Activated T-cell treated with anti-CD3 and anti-CD28 coated beads, Interleukin-2, amount 50 U/mL, for 4 hours (primary cell): Measurements from ENCODE around the gene RAB3GAP1. TPM values are rescaled to one million over a fixed set of nuclear protein-coding genes. Genes with fewer than 3 reads are reported as not detected.
A peak's percentile ranks its signal among the peaks of the same experiment; 100 is the strongest.
"Not testable (repeated sequence)": the region's sequence is repeated elsewhere in the genome, so short reads cannot be mapped to it uniquely, and the experiment has no call there.

Experiments
- ATAC-seq, 2 donors: fragments of 200-7000 bp; cut with Tn5 transposase; one replicate each; pipeline ENCODE4 v1.10.0; 2021
- DNase-seq: peaks from one replicate; pipeline ENCODE4 v3.0.0-alpha.2; 2020
- H3K27me3 Mint-ChIP-seq: one replicate; pipeline ENCODE4 v1.8.0; 2021; ENCODE audit warnings: low read depth, mixed read lengths
- H3K36me3 Mint-ChIP-seq: one replicate; pipeline ENCODE4 v1.8.0; 2022; ENCODE audit warnings: mixed read lengths; ENCODE audit not compliant: insufficient read depth
- H3K4me1 Mint-ChIP-seq: one replicate; pipeline ENCODE4 v1.8.0; 2021; ENCODE audit warnings: low read depth, mixed read lengths
- H3K4me3 Mint-ChIP-seq: one replicate; pipeline ENCODE4 v1.8.0; 2021; ENCODE audit warnings: mild to moderate bottlenecking, moderate library complexity, mixed read lengths
- H3K9me3 Mint-ChIP-seq: one replicate; pipeline ENCODE4 v1.8.0; 2021; ENCODE audit warnings: mixed read lengths
- total RNA-seq, 3 donors: library from RNA; stranded (reverse); gene quantifications; one replicate each; pipeline ENCODE4 v1.2.1, GENCODE V29; 2021

The RAB3GAP1 gene
- total RNA-seq, 3 donors from 2014 or later, result 33.4 to 38.6 (median 36.7) TPM

- H3K4me1 Mint-ChIP-seq, result peaks cover 29% of the 10 kb centered on the region
- no peaks in the 10 kb centered on the region for H3K27me3 Mint-ChIP-seq
- H3K4me3 Mint-ChIP-seq, result no peak overlapping the region
- peaks cover 39% of the 10 kb centered on the region for H3K36me3 Mint-ChIP-seq
- H3K9me3 Mint-ChIP-seq, result peaks cover 11% of the 10 kb centered on the region
- no peak for ATAC-seq
- no peak for DNase-seq
Measured at GRCh38 chr2:135074216-135074615, 22.1 kb downstream of the RAB3GAP1 start.

- no peak for DNase-seq
- Mint-ChIP-seq H3K4me3 (no peak overlapping the region), H3K4me1 (peaks cover 20% of the 10 kb centered on the region), H3K9me3 (peaks cover 11% of the 10 kb centered on the region), H3K36me3 (peaks cover 41% of the 10 kb centered on the region), H3K27me3 (no peaks in the 10 kb centered on the region)
- no peak for ATAC-seq
Measured at GRCh38 chr2:135076556-135076955, 24.5 kb downstream of the RAB3GAP1 start.

GRCh38 chr2:135078417-135078816 is 26.3 kb downstream of the RAB3GAP1 start:
- H3K36me3 Mint-ChIP-seq, result peaks cover 42% of the 10 kb centered on the region
- H3K4me3 Mint-ChIP-seq, result no peak overlapping the region
- no peaks in the 10 kb centered on the region for H3K9me3 Mint-ChIP-seq
- H3K27me3 Mint-ChIP-seq, result no peaks in the 10 kb centered on the region
- H3K4me1 Mint-ChIP-seq, result peaks cover 17% of the 10 kb centered on the region
- ATAC-seq (no peak), DNase-seq (no peak)

- Mint-ChIP-seq H3K36me3 (peaks cover 43% of the 10 kb centered on the region), H3K4me1 (peaks cover 26% of the 10 kb centered on the region), H3K27me3 (no peaks in the 10 kb centered on the region), H3K9me3 (peaks cover 7% of the 10 kb centered on the region), H3K4me3 (no peak overlapping the region)
- ATAC-seq, result peak; percentile 43 to 63
- no peak for DNase-seq
Measured at GRCh38 chr2:135086222-135086621, 34.1 kb downstream of the RAB3GAP1 start.

- DNase-seq, H3K27me3 Mint-ChIP-seq, H3K9me3 Mint-ChIP-seq, ATAC-seq, H3K4me3 Mint-ChIP-seq: not testable (repeated sequence)
- Mint-ChIP-seq H3K36me3 (peaks cover 52% of the 10 kb centered on the region), H3K4me1 (peaks cover 20% of the 10 kb centered on the region)
Measured at GRCh38 chr2:135089597-135089996, 37.5 kb downstream of the RAB3GAP1 start.

- no peaks in the 10 kb centered on the region for H3K27me3 Mint-ChIP-seq
- DNase-seq (no peak), ATAC-seq (no peak)
- peaks cover 49% of the 10 kb centered on the region for H3K36me3 Mint-ChIP-seq
- H3K4me3 Mint-ChIP-seq, result no peak overlapping the region
- H3K4me1 Mint-ChIP-seq, result peaks cover 10% of the 10 kb centered on the region
- H3K9me3 Mint-ChIP-seq, result peaks cover 3% of the 10 kb centered on the region
Measured at GRCh38 chr2:135091681-135092080, 39.6 kb downstream of the RAB3GAP1 start.

GRCh38 chr2:135093193-135093592 is 41.1 kb downstream of the RAB3GAP1 start:
- Mint-ChIP-seq H3K4me1 (peaks cover 8% of the 10 kb centered on the region), H3K9me3 (peaks cover 3% of the 10 kb centered on the region), H3K27me3 (no peaks in the 10 kb centered on the region), H3K4me3 (no peak overlapping the region), H3K36me3 (peaks cover 51% of the 10 kb centered on the region)
- DNase-seq (no peak), ATAC-seq (no peak)

GRCh38 chr2:135093670-135094330 is 41.7 kb downstream of the RAB3GAP1 start:
- DNase-seq, result no peak
- Mint-ChIP-seq H3K27me3 (no peaks in the 10 kb centered on the region), H3K9me3 (peaks cover 3% of the 10 kb centered on the region), H3K4me1 (peaks cover 9% of the 10 kb centered on the region), H3K4me3 (no peak overlapping the region), H3K36me3 (peaks cover 49% of the 10 kb centered on the region)
- ATAC-seq, result no peak

GRCh38 chr2:135094508-135094907 is 42.4 kb downstream of the RAB3GAP1 start:
- no peak overlapping the region for H3K4me3 Mint-ChIP-seq
- H3K4me1 Mint-ChIP-seq, result peaks cover 10% of the 10 kb centered on the region

GRCh38 chr2:135095591-135095990 is 43.5 kb downstream of the RAB3GAP1 start:
- DNase-seq (no peak), ATAC-seq (no peak)
- Mint-ChIP-seq H3K4me3 (no peak overlapping the region), H3K27me3 (no peaks in the 10 kb centered on the region), H3K9me3 (no peaks in the 10 kb centered on the region), H3K36me3 (peaks cover 47% of the 10 kb centered on the region), H3K4me1 (peaks cover 10% of the 10 kb centered on the region)

More at GRCh38 chr2:135094508-135094907, 42.4 kb downstream of the RAB3GAP1 start:
- ATAC-seq (no peak), DNase-seq (no peak)
- peaks cover 49% of the 10 kb centered on the region for H3K36me3 Mint-ChIP-seq
- H3K9me3 Mint-ChIP-seq, result no peaks in the 10 kb centered on the region
- H3K27me3 Mint-ChIP-seq, result no peaks in the 10 kb centered on the region

GRCh38 chr2:135096665-135097446 is 44.8 kb downstream of the RAB3GAP1 start:
- Mint-ChIP-seq H3K27me3 (no peaks in the 10 kb centered on the region), H3K4me3 (no peak overlapping the region), H3K9me3 (no peaks in the 10 kb centered on the region), H3K36me3 (peaks cover 47% of the 10 kb centered on the region), H3K4me1 (peaks cover 10% of the 10 kb centered on the region)
- DNase-seq (no peak), ATAC-seq (no peak)

GRCh38 chr2:135097532-135098231 is 45.6 kb downstream of the RAB3GAP1 start:
- H3K4me1 Mint-ChIP-seq, result peaks cover 10% of the 10 kb centered on the region
- ATAC-seq, result no peak
- no peaks in the 10 kb centered on the region for H3K27me3 Mint-ChIP-seq
- H3K4me3 Mint-ChIP-seq, result no peak overlapping the region
- peaks cover 47% of the 10 kb centered on the region for H3K36me3 Mint-ChIP-seq
- no peaks in the 10 kb centered on the region for H3K9me3 Mint-ChIP-seq
- DNase-seq, result no peak

GRCh38 chr2:135099802-135100483 is 47.9 kb downstream of the RAB3GAP1 start:
- Mint-ChIP-seq H3K4me1 (peaks cover 10% of the 10 kb centered on the region), H3K4me3 (no peak overlapping the region), H3K9me3 (peaks cover 10% of the 10 kb centered on the region), H3K36me3 (peaks cover 43% of the 10 kb centered on the region), H3K27me3 (no peaks in the 10 kb centered on the region)
- DNase-seq, result no peak
- ATAC-seq, result no peak

- Mint-ChIP-seq H3K27me3 (no peaks in the 10 kb centered on the region), H3K9me3 (peaks cover 10% of the 10 kb centered on the region), H3K36me3 (peaks cover 33% of the 10 kb centered on the region), H3K4me1 (peaks cover 6% of the 10 kb centered on the region), H3K4me3 (no peak overlapping the region)
- ATAC-seq (no peak), DNase-seq (no peak)
Measured at GRCh38 chr2:135103843-135104242, 51.8 kb downstream of the RAB3GAP1 start.
